ENCODE measurements around the gene HTR4.

DNA sequence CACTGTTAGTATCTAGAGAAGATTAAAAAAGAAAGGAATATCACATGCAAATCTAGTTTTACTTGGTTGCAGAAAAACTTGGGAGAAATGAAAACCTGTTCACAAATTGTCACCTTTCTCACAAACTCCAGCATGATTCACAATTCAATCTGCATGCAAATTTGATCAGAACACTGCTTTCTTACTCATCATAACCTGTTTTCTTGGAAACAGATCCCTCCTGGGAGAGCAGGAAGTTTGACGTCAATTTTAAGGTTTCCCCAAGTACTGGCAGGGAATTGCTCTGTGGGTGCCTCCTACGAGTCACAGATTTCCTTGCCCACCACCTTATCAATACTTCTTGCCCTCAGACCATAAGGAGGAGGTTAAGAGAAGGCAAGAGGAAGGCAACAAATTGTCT lies 30.2 kb upstream of the HTR4 start:
- TF ChIP-seq, protein P1, sequence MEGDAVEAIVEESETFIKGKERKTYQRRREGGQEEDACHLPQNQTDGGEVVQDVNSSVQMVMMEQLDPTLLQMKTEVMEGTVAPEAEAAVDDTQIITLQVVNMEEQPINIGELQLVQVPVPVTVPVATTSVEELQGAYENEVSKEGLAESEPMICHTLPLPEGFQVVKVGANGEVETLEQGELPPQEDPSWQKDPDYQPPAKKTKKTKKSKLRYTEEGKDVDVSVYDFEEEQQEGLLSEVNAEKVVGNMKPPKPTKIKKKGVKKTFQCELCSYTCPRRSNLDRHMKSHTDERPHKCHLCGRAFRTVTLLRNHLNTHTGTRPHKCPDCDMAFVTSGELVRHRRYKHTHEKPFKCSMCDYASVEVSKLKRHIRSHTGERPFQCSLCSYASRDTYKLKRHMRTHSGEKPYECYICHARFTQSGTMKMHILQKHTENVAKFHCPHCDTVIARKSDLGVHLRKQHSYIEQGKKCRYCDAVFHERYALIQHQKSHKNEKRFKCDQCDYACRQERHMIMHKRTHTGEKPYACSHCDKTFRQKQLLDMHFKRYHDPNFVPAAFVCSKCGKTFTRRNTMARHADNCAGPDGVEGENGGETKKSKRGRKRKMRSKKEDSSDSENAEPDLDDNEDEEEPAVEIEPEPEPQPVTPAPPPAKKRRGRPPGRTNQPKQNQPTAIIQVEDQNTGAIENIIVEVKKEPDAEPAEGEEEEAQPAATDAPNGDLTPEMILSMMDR (IDR thresholded peaks at IDR 0.05) = no peak
- TF ChIP-seq EP300 (IDR thresholded peaks at IDR 0.05) = no peak

Data from tibial nerve (tissue), 4 donors.